HEK293 (cell line): ENCODE results near the gene TBC1D20.

Experiments
- CTCF ChIA-PET: fragments of 350-600 bp; formaldehyde crosslinking; extraction: SDS; loops from one replicate; lab custom pipeline; 2021; ENCODE audit warnings: antibody characterized with exemption; lab: Yijun Ruan, JAX
- POLR2A ChIA-PET: fragments of 300-600 bp; formaldehyde crosslinking; extraction: SDS; loops from one replicate; lab custom pipeline; 2020; ENCODE audit warnings: antibody characterized with exemption, inconsistent platforms; lab: Yijun Ruan, JAX
- H3K27ac ChIP-seq: fragments of 200-500 bp; sonication (Bioruptor generic); 2 replicates; pipeline ENCODE4 v1.5.1; 2014; ENCODE audit warnings: low read depth, low read length, control low read depth, inconsistent platforms; ENCODE audit errors: extremely low read depth
- H3K36me3 ChIP-seq, 2 experiments: fragments of 200-500 bp in 1 of 2; sonication (Bioruptor generic) in 1 of 2; 1 replicate in 1 of 2; 2 replicates in 1 of 2; pipeline ENCODE4 v1.5.1; 2014 to 2017; ENCODE audit warnings: inconsistent platforms in 2 of 2, low read length in 2 of 2; ENCODE audit not compliant: control insufficient read depth in 2 of 2, insufficient read depth in 1 of 2
- H3K4me1 ChIP-seq: fragments of 200-500 bp; sonication (Bioruptor generic); 2 replicates; pipeline ENCODE4 v1.5.1; 2014; ENCODE audit warnings: mild to moderate bottlenecking, low read length, inconsistent platforms; ENCODE audit not compliant: control insufficient read depth, insufficient read depth
- H3K4me3 ChIP-seq: 2 replicates; pipeline ENCODE4 v1.5.1; 2011; ENCODE audit warnings: low read depth, mild to moderate bottlenecking, control low read depth, low read length, moderate library complexity
- H3K9me3 ChIP-seq: fragments of 200-500 bp; sonication (Bioruptor generic); 2 replicates; pipeline ENCODE4 v1.5.1; 2014; ENCODE audit warnings: low read depth, low read length, inconsistent platforms; ENCODE audit not compliant: control insufficient read depth, insufficient read depth
- BCL11A ChIP-seq: fragments of 450-650 bp; formaldehyde crosslinking; IDR thresholded peaks from 2 replicates; pipeline ENCODE4 v1.5.1; 2016; ENCODE audit warnings: low read depth, missing biosample characterization, missing genetic modification characterization
- SCRT2 ChIP-seq: fragments of 450-650 bp; formaldehyde crosslinking; IDR thresholded peaks from 2 replicates; pipeline ENCODE4 v1.5.1; 2016; ENCODE audit warnings: missing biosample characterization, missing genetic modification characterization
- SETDB1 ChIP-seq: IDR thresholded peaks from one replicate; pipeline ENCODE4 v1.6.1; 2017; ENCODE audit warnings: mild to moderate bottlenecking, low read length, moderate library complexity, mixed read lengths; ENCODE audit not compliant: insufficient read length
- SP7 ChIP-seq: fragments of 450-650 bp; formaldehyde crosslinking; IDR thresholded peaks from 2 replicates; pipeline ENCODE4 v1.5.1; 2016; ENCODE audit warnings: missing biosample characterization, missing genetic modification characterization
- WT1 ChIP-seq: fragments of 450-650 bp; formaldehyde crosslinking; IDR thresholded peaks from 2 replicates; pipeline ENCODE4 v1.5.1; 2016; ENCODE audit warnings: missing biosample characterization, missing genetic modification characterization
- ZBTB7A ChIP-seq: fragments of 450-650 bp; formaldehyde crosslinking; IDR thresholded peaks from 2 replicates; pipeline ENCODE4 v1.5.1; 2016; ENCODE audit warnings: low read depth, missing biosample characterization, missing genetic modification characterization
- ZEB2 ChIP-seq: fragments of 450-650 bp; formaldehyde crosslinking; IDR thresholded peaks from 2 replicates; pipeline ENCODE4 v1.5.1; 2016; ENCODE audit warnings: missing biosample characterization, missing genetic modification characterization
- ZNF114 ChIP-seq: fragments of 450-650 bp; formaldehyde crosslinking; IDR thresholded peaks from 2 replicates; pipeline ENCODE4 v1.5.0; 2017; ENCODE audit warnings: missing biosample characterization, missing genetic modification characterization
- ZNF138 ChIP-seq: fragments of 450-650 bp; formaldehyde crosslinking; IDR thresholded peaks from 2 replicates; pipeline ENCODE4 v1.5.1; 2016; ENCODE audit warnings: missing biosample characterization, missing genetic modification characterization, borderline replicate concordance
- ZNF26 ChIP-seq: fragments of 450-650 bp; formaldehyde crosslinking; IDR thresholded peaks from 2 replicates; pipeline ENCODE4 v1.5.1; 2016; ENCODE audit warnings: missing biosample characterization, missing genetic modification characterization
- ZNF274 ChIP-seq, 2 experiments: fragments of 200-500 bp in 1 of 2; fragments of 450-650 bp in 1 of 2; sonication (Bioruptor generic) in 1 of 2; formaldehyde crosslinking in 1 of 2; IDR thresholded peaks; 2 replicates each; pipeline versions ENCODE4 v1.5.1 to v1.6.1; 2014 to 2016; ENCODE audit warnings: borderline replicate concordance in 1 of 2, inconsistent platforms in 1 of 2, low read length in 1 of 2, missing biosample characterization in 1 of 2, missing genetic modification characterization in 1 of 2
- ZNF404 ChIP-seq: fragments of 450-650 bp; formaldehyde crosslinking; IDR thresholded peaks from 2 replicates; pipeline ENCODE4 v1.5.1; 2017; ENCODE audit warnings: missing biosample characterization, missing genetic modification characterization
- ZNF558 ChIP-seq: fragments of 450-650 bp; formaldehyde crosslinking; IDR thresholded peaks from 2 replicates; pipeline ENCODE4 v1.5.1; 2016; ENCODE audit warnings: missing biosample characterization, missing genetic modification characterization
- ZNF585B ChIP-seq: fragments of 450-650 bp; formaldehyde crosslinking; IDR thresholded peaks from 2 replicates; pipeline ENCODE4 v1.5.1; 2016; ENCODE audit warnings: missing biosample characterization, missing genetic modification characterization
- ZNF76 ChIP-seq: fragments of 450-650 bp; formaldehyde crosslinking; IDR thresholded peaks from 2 replicates; pipeline ENCODE4; 2016; ENCODE audit warnings: low read depth, missing biosample characterization, missing genetic modification characterization, borderline replicate concordance
- ZNF776 ChIP-seq: fragments of 450-650 bp; formaldehyde crosslinking; IDR thresholded peaks from 2 replicates; pipeline ENCODE4 v1.5.0; 2017; ENCODE audit warnings: missing biosample characterization, missing genetic modification characterization, borderline replicate concordance
- TF ChIP-seq, protein P1 (sequence below): fragments of 450-650 bp; formaldehyde crosslinking; IDR thresholded peaks from 2 replicates; pipeline ENCODE4 v1.5.1; 2016; ENCODE audit warnings: missing biosample characterization, missing genetic modification characterization
- TF ChIP-seq, protein P2 (sequence below): fragments of 450-650 bp; formaldehyde crosslinking; IDR thresholded peaks from 2 replicates; pipeline ENCODE4 v1.5.1; 2016; ENCODE audit warnings: missing biosample characterization, missing genetic modification characterization
- TF ChIP-seq, protein P3 (sequence below): fragments of 450-650 bp; formaldehyde crosslinking; IDR thresholded peaks from 2 replicates; pipeline ENCODE4 v1.5.1; 2016; ENCODE audit warnings: missing biosample characterization, missing genetic modification characterization
- TF ChIP-seq, protein P4 (sequence below): sonication (generic); formaldehyde crosslinking; IDR thresholded peaks from 2 replicates; pipeline ENCODE4 v1.8.1; 2022; ENCODE audit warnings: mild to moderate bottlenecking, moderate library complexity, missing genetic modification reagents

Gene TBC1D20

GRCh38 chr20:507006-507758, 44.8 kb upstream of the TBC1D20 start (continued):
- TF ChIP-seq, protein P1, sequence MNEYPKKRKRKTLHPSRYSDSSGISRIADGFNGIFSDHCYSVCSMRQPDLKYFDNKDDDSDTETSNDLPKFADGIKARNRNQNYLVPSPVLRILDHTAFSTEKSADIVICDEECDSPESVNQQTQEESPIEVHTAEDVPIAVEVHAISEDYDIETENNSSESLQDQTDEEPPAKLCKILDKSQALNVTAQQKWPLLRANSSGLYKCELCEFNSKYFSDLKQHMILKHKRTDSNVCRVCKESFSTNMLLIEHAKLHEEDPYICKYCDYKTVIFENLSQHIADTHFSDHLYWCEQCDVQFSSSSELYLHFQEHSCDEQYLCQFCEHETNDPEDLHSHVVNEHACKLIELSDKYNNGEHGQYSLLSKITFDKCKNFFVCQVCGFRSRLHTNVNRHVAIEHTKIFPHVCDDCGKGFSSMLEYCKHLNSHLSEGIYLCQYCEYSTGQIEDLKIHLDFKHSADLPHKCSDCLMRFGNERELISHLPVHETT (tag by site-specific recombination), result no peak
- TF ChIP-seq, protein P2, sequence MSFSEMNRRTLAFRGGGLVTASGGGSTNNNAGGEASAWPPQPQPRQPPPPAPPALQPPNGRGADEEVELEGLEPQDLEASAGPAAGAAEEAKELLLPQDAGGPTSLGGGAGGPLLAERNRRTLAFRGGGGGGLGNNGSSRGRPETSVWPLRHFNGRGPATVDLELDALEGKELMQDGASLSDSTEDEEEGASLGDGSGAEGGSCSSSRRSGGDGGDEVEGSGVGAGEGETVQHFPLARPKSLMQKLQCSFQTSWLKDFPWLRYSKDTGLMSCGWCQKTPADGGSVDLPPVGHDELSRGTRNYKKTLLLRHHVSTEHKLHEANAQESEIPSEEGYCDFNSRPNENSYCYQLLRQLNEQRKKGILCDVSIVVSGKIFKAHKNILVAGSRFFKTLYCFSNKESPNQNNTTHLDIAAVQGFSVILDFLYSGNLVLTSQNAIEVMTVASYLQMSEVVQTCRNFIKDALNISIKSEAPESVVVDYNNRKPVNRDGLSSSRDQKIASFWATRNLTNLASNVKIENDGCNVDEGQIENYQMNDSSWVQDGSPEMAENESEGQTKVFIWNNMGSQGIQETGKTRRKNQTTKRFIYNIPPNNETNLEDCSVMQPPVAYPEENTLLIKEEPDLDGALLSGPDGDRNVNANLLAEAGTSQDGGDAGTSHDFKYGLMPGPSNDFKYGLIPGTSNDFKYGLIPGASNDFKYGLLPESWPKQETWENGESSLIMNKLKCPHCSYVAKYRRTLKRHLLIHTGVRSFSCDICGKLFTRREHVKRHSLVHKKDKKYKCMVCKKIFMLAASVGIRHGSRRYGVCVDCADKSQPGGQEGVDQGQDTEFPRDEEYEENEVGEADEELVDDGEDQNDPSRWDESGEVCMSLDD (tag by site-specific recombination), result no peak
- TF ChIP-seq, protein P3, sequence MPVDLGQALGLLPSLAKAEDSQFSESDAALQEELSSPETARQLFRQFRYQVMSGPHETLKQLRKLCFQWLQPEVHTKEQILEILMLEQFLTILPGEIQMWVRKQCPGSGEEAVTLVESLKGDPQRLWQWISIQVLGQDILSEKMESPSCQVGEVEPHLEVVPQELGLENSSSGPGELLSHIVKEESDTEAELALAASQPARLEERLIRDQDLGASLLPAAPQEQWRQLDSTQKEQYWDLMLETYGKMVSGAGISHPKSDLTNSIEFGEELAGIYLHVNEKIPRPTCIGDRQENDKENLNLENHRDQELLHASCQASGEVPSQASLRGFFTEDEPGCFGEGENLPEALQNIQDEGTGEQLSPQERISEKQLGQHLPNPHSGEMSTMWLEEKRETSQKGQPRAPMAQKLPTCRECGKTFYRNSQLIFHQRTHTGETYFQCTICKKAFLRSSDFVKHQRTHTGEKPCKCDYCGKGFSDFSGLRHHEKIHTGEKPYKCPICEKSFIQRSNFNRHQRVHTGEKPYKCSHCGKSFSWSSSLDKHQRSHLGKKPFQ (tag by site-specific recombination), result no peak
- TF ChIP-seq SCRT2 (tag by site-specific recombination) (no peak), ZNF114 (tag by site-specific recombination) (no peak)

DNA sequence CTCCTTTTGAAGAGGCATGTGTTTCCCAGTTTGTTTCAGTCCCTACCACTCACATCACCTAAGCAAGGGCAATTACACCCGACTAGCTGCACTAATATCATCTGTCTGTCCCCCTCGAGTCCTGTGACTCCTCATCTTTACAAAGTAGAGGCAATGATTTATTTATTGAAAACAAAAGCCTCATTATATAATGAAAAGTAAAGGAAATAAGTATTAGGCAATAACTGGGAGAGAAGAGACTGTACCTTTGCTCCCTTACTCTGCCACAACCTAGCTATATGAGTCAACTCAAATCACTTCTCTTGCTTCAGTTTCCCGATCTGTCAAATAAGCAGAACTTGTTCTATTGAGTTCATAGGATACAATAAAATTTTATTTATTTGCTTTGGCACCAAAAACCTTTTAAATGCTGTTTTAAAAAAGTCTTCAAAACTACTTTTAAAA, 42.3 kb upstream of the TBC1D20 start:
- Histone ChIP-seq H3K4me1 (0 out of 2 replicates have a peak, but pooled peaks cover 2% of the 10 kb centered on the region), H3K27ac (no peak overlapping the region), H3K9me3 (no peaks in the 10 kb centered on the region), H3K36me3 (peaks cover 63 to 85% of the 10 kb centered on the region in 2 experiments), H3K4me3 (no peak overlapping the region)
- TF ChIP-seq ZBTB7A (tag by site-specific recombination) (no peak), SETDB1 (no peak), ZNF76 (tag by site-specific recombination) (no peak), ZEB2 (tag by site-specific recombination) (no peak), WT1 (no peak), ZNF558 (tag by site-specific recombination) (no peak), SP7 (no peak), BCL11A (no peak)
- ChIA-PET POLR2A (interaction anchor here (0.6 kb wide), 3 partner anchors 42 to 192 kb away, joined by 3 to 4 read pairs (median 4); partner anchors contain the start of gene TBC1D20), CTCF (interaction anchor here (0.6 to 1.3 kb wide), 4 partner anchors 11 to 162 kb away, joined by 3 to 10 read pairs (median 4); no protein-coding TSS in a partner anchor)

- CTCF ChIA-PET, result interaction anchor here (0.6 to 1.1 kb wide), 3 partner anchors 11 to 28 kb away, joined by 3 to 5 read pairs (median 5); no protein-coding TSS in a partner anchor
- H3K4me1 ChIP-seq, result no peaks in the 10 kb centered on the region
- POLR2A ChIA-PET, result no interaction called here
- peaks cover 71 to 88% of the 10 kb centered on the region in 2 experiments for H3K36me3 ChIP-seq
- no peak overlapping the region for H3K27ac ChIP-seq
- H3K9me3 ChIP-seq, result no peaks in the 10 kb centered on the region
- H3K4me3 ChIP-seq, result no peak overlapping the region
- TF ChIP-seq, protein P4, sequence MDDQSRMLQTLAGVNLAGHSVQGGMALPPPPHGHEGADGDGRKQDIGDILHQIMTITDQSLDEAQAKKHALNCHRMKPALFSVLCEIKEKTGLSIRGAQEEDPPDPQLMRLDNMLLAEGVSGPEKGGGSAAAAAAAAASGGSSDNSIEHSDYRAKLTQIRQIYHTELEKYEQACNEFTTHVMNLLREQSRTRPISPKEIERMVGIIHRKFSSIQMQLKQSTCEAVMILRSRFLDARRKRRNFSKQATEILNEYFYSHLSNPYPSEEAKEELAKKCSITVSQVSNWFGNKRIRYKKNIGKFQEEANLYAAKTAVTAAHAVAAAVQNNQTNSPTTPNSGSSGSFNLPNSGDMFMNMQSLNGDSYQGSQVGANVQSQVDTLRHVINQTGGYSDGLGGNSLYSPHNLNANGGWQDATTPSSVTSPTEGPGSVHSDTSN (CRISPR knock-in tag), result no peak
- TF ChIP-seq ZNF585B (tag by site-specific recombination) (no peak), ZNF138 (tag by site-specific recombination) (no peak), ZNF26 (tag by site-specific recombination) (no peak), ZNF274 (IDR thresholded peaks at IDR 0.05; ENCODE audit: low read length) (no peak), ZNF274 (tag by site-specific recombination; IDR thresholded peaks at IDR 0.05; ENCODE audit: borderline replicate concordance) (no peak), ZNF776 (tag by site-specific recombination) (no peak), ZBTB7A (tag by site-specific recombination) (no peak), ZNF404 (tag by site-specific recombination) (no peak)
These were observed 40.9 kb upstream of the TBC1D20 start for GRCh38 chr20:503048-503737.
